Measurements from ENCODE around the gene CNTRL.

CNTRL gene

GRCh38 chr9:121073038-121073437 lies 1.7 kb upstream of the CNTRL start:
- peaks cover 63% of the 10 kb centered on the region for H3K4me1 ChIP-seq (ENCODE audit: insufficient read depth, low read length, severe bottlenecking)
- H3K79me2 ChIP-seq (ENCODE audit: insufficient read depth, low read length): peaks cover 31% of the 10 kb centered on the region
- H2AFZ ChIP-seq (ENCODE audit: low read length): no peak overlapping the region
- no peaks in the 10 kb centered on the region for H3K27me3 ChIP-seq (ENCODE audit: insufficient read depth, low read length)
- no peaks in the 10 kb centered on the region for H4K20me1 ChIP-seq (ENCODE audit: insufficient read depth, low read length)
- peak overlapping the region; percentile 100 for H3K27ac ChIP-seq (ENCODE audit: low read depth, low read length, poor library complexity, severe bottlenecking)
- TF ChIP-seq EZH2 (IDR thresholded peaks at IDR 0.05; ENCODE audit: borderline replicate concordance, low read length): no peak
- TF ChIP-seq CTCF (IDR thresholded peaks at IDR 0.05; ENCODE audit: low read length): no peak
- H3F3A ChIP-seq (ENCODE audit: insufficient read depth, low read length): peaks cover 4% of the 10 kb centered on the region
- peak overlapping the region; percentile 80 for H3K4me3 ChIP-seq (ENCODE audit: low read depth, low read length, poor library complexity, severe bottlenecking)
- H3K9me2 ChIP-seq (ENCODE audit: low read depth, low read length): no peaks in the 10 kb centered on the region
- peaks cover 4% of the 10 kb centered on the region for H3K36me3 ChIP-seq (ENCODE audit: insufficient read depth, low read length)
- H3K9ac ChIP-seq (ENCODE audit: low read length): peak overlapping the region; percentile 92
- H3K9me3 ChIP-seq (ENCODE audit: low read length): peaks cover 4% of the 10 kb centered on the region
- peak overlapping the region; percentile 88 for H3K4me2 ChIP-seq (ENCODE audit: low read length)

GRCh38 chr9:121075251-121076036 lies 689 bp downstream of the CNTRL start:
- no peaks in the 10 kb centered on the region for H3K9me3 ChIP-seq (ENCODE audit: low read length)
- H3K4me2 ChIP-seq (ENCODE audit: low read length): peak overlapping the region; percentile 88
- H3K9me2 ChIP-seq (ENCODE audit: low read depth, low read length): no peaks in the 10 kb centered on the region
- TF ChIP-seq CTCF (IDR thresholded peaks at IDR 0.05; ENCODE audit: low read length): peak; percentile 53
- no peak for TF ChIP-seq EZH2 (IDR thresholded peaks at IDR 0.05; ENCODE audit: borderline replicate concordance, low read length)
- peak overlapping the region; percentile 100 for H3K27ac ChIP-seq (ENCODE audit: low read depth, low read length, poor library complexity, severe bottlenecking)
- peaks cover 4% of the 10 kb centered on the region for H3F3A ChIP-seq (ENCODE audit: insufficient read depth, low read length)
- peaks cover 63% of the 10 kb centered on the region for H3K4me1 ChIP-seq (ENCODE audit: insufficient read depth, low read length, severe bottlenecking)
- H3K79me2 ChIP-seq (ENCODE audit: insufficient read depth, low read length): peaks cover 55% of the 10 kb centered on the region
- H3K27me3 ChIP-seq (ENCODE audit: insufficient read depth, low read length): no peaks in the 10 kb centered on the region
- peak overlapping the region; percentile 92 for H3K9ac ChIP-seq (ENCODE audit: low read length)
- no peaks in the 10 kb centered on the region for H4K20me1 ChIP-seq (ENCODE audit: insufficient read depth, low read length)
- peaks cover 16% of the 10 kb centered on the region for H3K36me3 ChIP-seq (ENCODE audit: insufficient read depth, low read length)
- peak overlapping the region; percentile 80 for H3K4me3 ChIP-seq (ENCODE audit: low read depth, low read length, poor library complexity, severe bottlenecking)
- H2AFZ ChIP-seq (ENCODE audit: low read length): no peak overlapping the region

GRCh38 chr9:121082075-121082474 lies 7.3 kb downstream of the CNTRL start:
- no peak overlapping the region for H3K4me3 ChIP-seq (ENCODE audit: low read depth, low read length, poor library complexity, severe bottlenecking)
- H3K9ac ChIP-seq (ENCODE audit: low read length): no peak overlapping the region
- peaks cover 14% of the 10 kb centered on the region for H3K4me1 ChIP-seq (ENCODE audit: insufficient read depth, low read length, severe bottlenecking)
- peaks cover 79% of the 10 kb centered on the region for H3K79me2 ChIP-seq (ENCODE audit: insufficient read depth, low read length)
- TF ChIP-seq CTCF (IDR thresholded peaks at IDR 0.05; ENCODE audit: low read length) (no peak), EZH2 (IDR thresholded peaks at IDR 0.05; ENCODE audit: borderline replicate concordance, low read length) (no peak)
- no peaks in the 10 kb centered on the region for H3F3A ChIP-seq (ENCODE audit: insufficient read depth, low read length)
- H2AFZ ChIP-seq (ENCODE audit: low read length): no peak overlapping the region
- H3K27ac ChIP-seq (ENCODE audit: low read depth, low read length, poor library complexity, severe bottlenecking): no peak overlapping the region
- H3K36me3 ChIP-seq (ENCODE audit: insufficient read depth, low read length): peaks cover 80% of the 10 kb centered on the region
- H4K20me1 ChIP-seq (ENCODE audit: insufficient read depth, low read length): no peaks in the 10 kb centered on the region
- H3K4me2 ChIP-seq (ENCODE audit: low read length): no peak overlapping the region
- no peaks in the 10 kb centered on the region for H3K27me3 ChIP-seq (ENCODE audit: insufficient read depth, low read length)
- no peaks in the 10 kb centered on the region for H3K9me2 ChIP-seq (ENCODE audit: low read depth, low read length)
- H3K9me3 ChIP-seq (ENCODE audit: low read length): no peaks in the 10 kb centered on the region

Data from OCI-LY1 (cell line).